HUES64 (cell line): ENCODE measurements around the gene MYO5A. TPM values are rescaled to one million over a fixed set of nuclear protein-coding genes. Genes with fewer than 3 reads are reported as not detected.
A peak's percentile ranks its signal among the peaks of the same experiment; 100 is the strongest.
"Not testable (repeated sequence)": the region's sequence is repeated elsewhere in the genome, so short reads cannot be mapped to it uniquely, and the experiment has no call there.

ENCODE experiments used
- H3K27ac ChIP-seq: 2 replicates; pipeline ENCODE4 v1.7.0; 2013; ENCODE audit warnings: low read depth, low read length, inconsistent platforms
- H3K27me3 ChIP-seq: 2 replicates; pipeline ENCODE4 v1.6.1; 2013; ENCODE audit warnings: mild to moderate bottlenecking, low read length; ENCODE audit not compliant: insufficient read depth
- H3K36me3 ChIP-seq: 2 replicates; pipeline ENCODE4 v1.6.1; 2013; ENCODE audit warnings: mild to moderate bottlenecking, low read length; ENCODE audit not compliant: insufficient read depth
- H3K4me1 ChIP-seq: 2 replicates; pipeline ENCODE4 v1.6.1; 2013; ENCODE audit warnings: mild to moderate bottlenecking, low read length, moderate library complexity; ENCODE audit not compliant: insufficient read depth
- H3K4me3 ChIP-seq: 2 replicates; pipeline ENCODE4 v1.5.1; 2013; ENCODE audit warnings: mild to moderate bottlenecking, low read length, moderate library complexity
- H3K9ac ChIP-seq: 2 replicates; pipeline ENCODE4 v1.6.1; 2013; ENCODE audit warnings: mild to moderate bottlenecking, low read depth, low read length
- H3K9me3 ChIP-seq: 2 replicates; pipeline ENCODE4 v1.6.1; 2013; ENCODE audit warnings: low read depth, low read length; ENCODE audit not compliant: insufficient read depth
- WGBS: fragments of 150-250, 120-280 bp; methylation state at CpG from one replicate; pipeline ENCODE4 v1.1.7; 2013; ENCODE audit warnings: missing lambda C conversion rate; 5-methylcytosine and 5-hydroxymethylcytosine counted together
- polyA plus RNA-seq, 2 experiments: library from polyadenylated mRNA; stranded (reverse); fragments of 50-300 nt; gene quantifications; one replicate each; pipeline ENCODE4 v1.2.3, GENCODE V29; 2013

The MYO5A gene
- polyA plus RNA-seq (2013, experiment 1 of 2): 9.6 TPM
- polyA plus RNA-seq (2013, experiment 2 of 2): 7.7 TPM

GRCh38 chr15:52528564-52529340, at the start of gene MYO5A:
Gene MYO5A, minus strand, starts transcription at chr15:52528880. Its CDS starts 74 bp downstream, at chr15:52528806.
- H3K4me1 ChIP-seq: peaks cover 14% of the 10 kb centered on the region; the same call in 1 of the 2 replicates
- whole genome bisulfite sequencing: under 1% methylated on average over 103 of the region's 103 CpGs
- H3K27me3 ChIP-seq: peaks cover 50% of the 10 kb centered on the region
- H3K9ac ChIP-seq: peak within 1 kb of the TSS; percentile 76
- H3K36me3 ChIP-seq: no peaks in the 10 kb centered on the region
- H3K4me3 ChIP-seq: peak within 1 kb of the TSS; percentile 63
- peak within 1 kb of the TSS; percentile 41; the same call in 1 of the 2 replicates for H3K27ac ChIP-seq
- H3K9me3 ChIP-seq: no peaks in the 10 kb centered on the region

GRCh38 chr15:52576692-52577091, 48.0 kb upstream of the MYO5A start:
- Histone ChIP-seq H3K9me3 (no peaks in the 10 kb centered on the region), H3K36me3 (no peaks in the 10 kb centered on the region), H3K27ac (no peak overlapping the region), H3K27me3 (no peaks in the 10 kb centered on the region), H3K4me1 (peaks cover 8% of the 10 kb centered on the region), H3K9ac (no peak overlapping the region), H3K4me3 (no peak overlapping the region)
- WGBS: 83% methylated on average over 1 of the region's 2 CpGs

DNA sequence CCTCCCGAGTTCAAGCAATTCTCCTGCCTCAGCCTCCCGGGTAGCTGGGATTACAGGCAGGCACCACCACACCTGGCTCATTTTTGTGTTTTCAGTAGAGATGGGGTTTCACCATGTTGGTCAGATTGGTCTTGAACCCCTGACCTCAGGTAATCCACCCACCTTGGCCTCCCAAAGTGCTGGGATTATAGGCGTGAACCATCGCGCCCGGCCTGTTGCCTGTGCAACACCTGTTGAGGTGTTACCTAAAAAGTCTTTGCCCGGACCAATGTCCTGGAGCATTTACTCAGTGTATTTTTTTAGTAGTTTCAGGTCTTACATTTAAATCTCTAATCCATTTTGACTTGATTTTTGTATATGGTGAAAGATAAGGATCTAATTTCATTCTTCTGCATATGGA, 46.9 kb upstream of the MYO5A start:
- H3K9me3 ChIP-seq, H3K4me1 ChIP-seq, H3K4me3 ChIP-seq, H3K9ac ChIP-seq, H3K36me3 ChIP-seq, H3K27ac ChIP-seq, H3K27me3 ChIP-seq: not testable (repeated sequence)
- 79% methylated on average over 7 of the region's 7 CpGs for WGBS

GRCh38 chr15:52575072-52575471, 46.4 kb upstream of the MYO5A start:
- H3K9me3 ChIP-seq: no peaks in the 10 kb centered on the region
- no peak overlapping the region for H3K9ac ChIP-seq
- no peaks in the 10 kb centered on the region for H3K36me3 ChIP-seq
- H3K4me1 ChIP-seq: peaks cover 4% of the 10 kb centered on the region; the same call in 1 of the 2 replicates
- no peaks in the 10 kb centered on the region for H3K27me3 ChIP-seq
- H3K4me3 ChIP-seq: no peak overlapping the region
- WGBS: 87% methylated on average over 2 of the region's 2 CpGs
- no peak overlapping the region for H3K27ac ChIP-seq

DNA sequence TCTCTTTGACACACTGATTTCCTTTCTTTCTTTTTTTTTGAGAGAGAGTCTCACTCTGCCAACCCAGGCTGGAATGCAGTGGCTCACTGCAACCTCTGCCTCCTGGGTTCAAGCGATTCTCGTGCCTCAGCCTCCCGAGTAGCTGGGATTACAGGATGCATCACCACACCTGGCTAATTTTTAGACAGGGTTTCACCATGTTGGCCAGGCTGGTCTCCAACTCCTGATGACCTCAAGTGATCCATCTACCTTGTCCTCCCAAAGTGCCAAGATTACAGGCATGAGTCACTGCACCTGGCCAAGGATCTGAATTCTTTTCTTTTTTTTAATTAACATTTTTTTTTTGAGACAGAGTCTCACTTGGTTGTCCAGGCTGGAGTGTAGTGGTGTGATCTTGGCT, 45.9 kb upstream of the MYO5A start:
- H3K4me3 ChIP-seq, H3K27ac ChIP-seq, H3K9me3 ChIP-seq, H3K36me3 ChIP-seq, H3K4me1 ChIP-seq, H3K9ac ChIP-seq, H3K27me3 ChIP-seq: not testable (repeated sequence)
- WGBS: 94% methylated on average over 3 of the region's 3 CpGs

DNA sequence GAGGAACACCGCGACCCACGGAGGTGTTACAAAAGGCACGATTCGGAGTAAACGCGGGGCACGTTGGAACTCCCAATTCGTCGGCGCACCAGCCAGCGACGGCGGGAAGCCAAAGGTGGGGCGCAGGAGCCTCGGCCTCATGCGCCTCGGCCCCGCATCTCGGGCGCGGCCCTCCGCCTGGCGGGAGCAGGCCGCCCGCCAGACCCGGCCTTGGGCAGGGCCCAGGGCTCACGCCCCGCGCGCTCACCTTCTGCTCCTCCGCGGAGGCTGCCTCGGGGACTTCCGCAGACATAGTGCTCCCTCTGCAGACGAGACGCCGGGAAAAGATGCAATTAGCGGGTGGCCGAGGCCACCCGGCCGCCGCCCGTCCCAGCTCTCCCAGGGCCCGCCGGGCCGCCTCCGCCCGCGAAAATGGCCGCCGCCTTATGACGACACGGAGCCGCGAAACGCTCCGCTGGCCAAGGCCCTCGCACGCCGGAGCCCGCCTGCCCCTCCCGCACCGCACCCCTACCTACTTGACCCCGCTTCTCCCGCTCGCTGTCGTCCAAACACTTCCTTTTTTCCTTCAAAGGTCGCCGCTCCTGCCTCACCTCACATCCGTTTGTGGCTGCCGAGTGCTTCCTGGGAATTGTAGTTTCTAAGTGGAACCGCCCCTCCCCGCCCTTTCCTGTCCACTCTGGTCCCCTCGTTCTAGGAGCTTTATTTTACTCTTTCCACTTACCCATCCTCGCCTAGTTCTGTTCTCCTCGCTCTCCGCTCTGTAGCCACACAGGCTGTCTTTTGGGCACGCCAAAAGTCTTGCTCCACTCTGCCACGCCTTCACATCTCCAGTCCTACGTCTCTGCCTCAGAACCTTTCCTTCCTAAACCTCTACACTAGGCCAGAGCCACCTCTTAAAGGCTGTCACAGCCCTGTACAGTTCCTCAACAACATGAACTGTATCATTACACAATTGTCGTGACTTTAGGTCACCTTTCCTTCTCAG, 40.2 kb upstream of the MYO5A start, which contains the start of gene ARPP19:
ARPP19 (minus strand) TSS at position 430 of the 985 bp plus-strand sequence; CDS start at position 292, 138 bp downstream.
- peak within 1 kb of the TSS; percentile 95 for H3K4me3 ChIP-seq
- H3K27me3 ChIP-seq: no peaks in the 10 kb centered on the region
- peak within 1 kb of the TSS; percentile 99 for H3K27ac ChIP-seq
- H3K9ac ChIP-seq: peak within 1 kb of the TSS; percentile 99
- no peaks in the 10 kb centered on the region for H3K36me3 ChIP-seq
- peaks cover 9% of the 10 kb centered on the region for H3K4me1 ChIP-seq
- 5% methylated on average over 82 of the region's 82 CpGs for WGBS
- no peaks in the 10 kb centered on the region for H3K9me3 ChIP-seq

- Histone ChIP-seq H3K4me3 (peak overlapping the region; percentile 95), H3K4me1 (peaks cover 9% of the 10 kb centered on the region), H3K27ac (peak overlapping the region; percentile 99), H3K27me3 (no peaks in the 10 kb centered on the region), H3K9me3 (no peaks in the 10 kb centered on the region), H3K9ac (peak overlapping the region; percentile 99), H3K36me3 (peaks cover 3% of the 10 kb centered on the region; the same call in 1 of the 2 replicates)
- WGBS: 4% methylated on average over 25 of the region's 25 CpGs
Measured at GRCh38 chr15:52567871-52568600, 39.4 kb upstream of the MYO5A start.

- peaks cover 9% of the 10 kb centered on the region for H3K4me1 ChIP-seq
- H3K4me3 ChIP-seq: peak overlapping the region; percentile 95
- no peaks in the 10 kb centered on the region for H3K9me3 ChIP-seq
- H3K27ac ChIP-seq: no peak overlapping the region
- no peaks in the 10 kb centered on the region for H3K27me3 ChIP-seq
- H3K36me3 ChIP-seq: peaks cover 3% of the 10 kb centered on the region; the same call in 1 of the 2 replicates
- peak overlapping the region; percentile 99 for H3K9ac ChIP-seq
- 89% methylated on average over 3 of the region's 4 CpGs for WGBS
Measured at GRCh38 chr15:52566889-52567288, 38.2 kb upstream of the MYO5A start.

DNA sequence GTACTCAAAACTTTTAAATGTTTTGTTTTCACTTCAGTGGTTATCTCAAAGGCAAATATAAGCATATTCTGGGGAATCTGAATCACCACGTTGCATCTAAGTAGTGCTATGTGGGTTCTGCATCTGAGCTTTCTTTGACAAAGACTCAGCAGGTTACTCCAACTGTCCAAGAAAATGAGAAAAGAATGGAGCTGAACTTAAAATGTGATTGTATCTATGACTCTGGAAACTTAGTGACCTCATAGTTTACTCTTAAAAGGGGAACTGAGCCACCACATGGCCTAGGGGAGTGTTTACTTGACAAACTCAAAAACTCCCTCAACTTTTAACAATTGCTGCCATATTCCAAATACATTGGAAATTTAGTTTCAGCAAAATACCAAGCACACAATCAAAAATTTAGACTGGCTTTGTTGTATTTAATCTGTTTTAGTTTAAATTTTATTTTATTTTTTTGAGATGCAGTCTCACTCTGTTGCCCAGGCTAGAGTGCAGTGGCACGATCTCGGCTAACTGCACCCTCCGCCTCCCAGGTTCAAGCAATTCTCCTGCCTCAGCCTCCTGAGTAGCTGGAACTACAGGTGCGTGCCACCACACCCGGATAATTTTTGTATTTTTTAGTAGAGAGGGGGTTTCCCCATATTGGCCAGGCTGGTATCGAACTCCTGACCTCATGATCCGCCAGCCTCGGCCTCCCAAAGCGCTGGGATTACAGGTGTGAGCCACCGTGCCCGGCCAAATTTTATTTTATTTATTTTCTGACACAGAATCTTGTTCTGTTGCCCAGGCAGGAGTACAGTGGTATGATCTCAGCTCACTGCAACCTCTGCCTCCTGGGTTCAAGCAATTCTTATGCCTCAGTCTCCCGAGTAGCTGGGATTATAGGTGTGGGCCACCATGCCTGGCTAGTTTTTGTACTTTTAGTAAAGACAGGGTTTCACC, 37.0 kb upstream of the MYO5A start:
- 94% methylated on average over 13 of the region's 13 CpGs for WGBS
- H3K27me3 ChIP-seq, H3K36me3 ChIP-seq, H3K9me3 ChIP-seq, H3K9ac ChIP-seq, H3K4me1 ChIP-seq, H3K27ac ChIP-seq, H3K4me3 ChIP-seq: not testable (repeated sequence)
